ENCODE results near the gene HOXD11.

DNA sequence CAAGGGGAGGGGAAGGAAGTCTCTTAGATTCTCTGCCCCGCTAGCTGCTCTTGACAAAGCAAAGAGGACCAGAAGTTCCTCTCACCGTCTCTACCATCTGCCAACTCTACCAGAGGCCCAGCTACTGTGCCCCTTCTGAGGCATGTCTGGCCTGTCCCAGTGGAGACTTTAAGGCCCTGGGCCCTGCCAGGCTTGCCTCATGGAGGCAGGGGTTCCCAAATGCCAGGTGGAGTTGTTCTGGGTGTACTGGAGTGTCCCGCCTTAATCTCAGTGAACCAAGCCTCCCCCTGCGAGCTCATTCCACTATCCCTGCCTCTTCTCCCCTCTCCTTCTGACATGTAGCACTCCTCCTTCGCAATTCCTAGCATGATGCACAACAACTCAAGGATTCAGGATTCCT is 5.2 kb upstream of the HOXD11 start:
- TF ChIP-seq POLR2A (IDR thresholded peaks at IDR 0.05; ENCODE audit: low read depth, low read length), result no peak
- no peak for TF ChIP-seq POLR2AphosphoS5 (IDR thresholded peaks at IDR 0.05; ENCODE audit: low read depth, low read length)
- TF ChIP-seq TAF1 (IDR thresholded peaks at IDR 0.05; ENCODE audit: borderline replicate concordance, low read depth, low read length), result no peak

Data from GM12892 (cell line).